B cell (primary cell): ENCODE data around the gene GLRX5. TPM values are rescaled to one million over a fixed set of nuclear protein-coding genes. Genes with fewer than 3 reads are reported as not detected.

Experiments
- ATAC-seq: fragments of 200-7000 bp; cut with Tn5 transposase; one replicate; pipeline ENCODE4 v1.10.0; 2021; ENCODE audit warnings: low read depth, mild to moderate bottlenecking, moderate number of reproducible peaks, moderate library complexity
- CTCF ChIA-PET: fragments of 350-600 bp; sonication (Branson Sonifier 250); formaldehyde crosslinking; loops from one replicate; lab custom pipeline; 2021; ENCODE audit warnings: antibody characterized with exemption, inconsistent platforms; lab: Charles Lee
- POLR2A ChIA-PET: fragments of 350-600 bp; sonication (Branson Sonifier 250); formaldehyde crosslinking; loops from one replicate; lab custom pipeline; 2021; ENCODE audit warnings: antibody characterized with exemption; lab: Charles Lee
- DNase-seq: peaks from one replicate; pipeline ENCODE4 v3.0.0; 2013
- H2AFZ ChIP-seq: 2 replicates; pipeline ENCODE4 v1.6.1; 2012; ENCODE audit warnings: mild to moderate bottlenecking, low read depth, low read length; ENCODE audit not compliant: insufficient read depth, poor library complexity, severe bottlenecking
- H3K27ac ChIP-seq, 2 donors: 1 replicate in 1 of 2; 2 replicates in 1 of 2; pipeline ENCODE4 v1.5.1; 2012 to 2013; ENCODE audit warnings: low read length in 2 of 2, mild to moderate bottlenecking in 2 of 2, moderate library complexity in 1 of 2
- H3K27me3 ChIP-seq, 4 experiments: fragments of 200-600 bp in 1 of 4; sonication (generic) in 1 of 4; replicated peaks in 1 of 4; 1 replicate in 2 of 4; 2 replicates in 2 of 4; pipeline versions ENCODE4 v1.6.1 to v1.7.0; 2013 to 2016; ENCODE audit warnings: low read length in 3 of 4, mild to moderate bottlenecking in 2 of 4, mixed read lengths in 1 of 4, moderate library complexity in 1 of 4; ENCODE audit not compliant: insufficient read depth in 4 of 4, control insufficient read depth in 3 of 4; ENCODE audit errors: control extremely low read depth in 1 of 4
- H3K36me3 ChIP-seq, 2 experiments: replicated peaks in 1 of 2; 1 replicate in 1 of 2; 2 replicates in 1 of 2; pipeline versions ENCODE4 v1.6.1 to v1.7.1; 2013; ENCODE audit warnings: low read length in 1 of 2; ENCODE audit not compliant: insufficient read depth in 2 of 2, control insufficient read depth in 1 of 2; ENCODE audit errors: control extremely low read depth in 1 of 2, extremely low read depth in 1 of 2
- H3K4me1 ChIP-seq, 2 donors: fragments of 200-600 bp in 1 of 2; sonication (generic) in 1 of 2; 1 replicate in 1 of 2; 2 replicates in 1 of 2; pipeline versions ENCODE4 v1.5.1 to v1.6.1; 2013 to 2017; ENCODE audit warnings: low read length in 2 of 2; ENCODE audit not compliant: control insufficient read depth in 2 of 2, insufficient read depth in 2 of 2
- H3K4me2 ChIP-seq: replicated peaks from 2 replicates; pipeline ENCODE3; 2012; ENCODE audit warnings: mild to moderate bottlenecking, low read depth, low read length; ENCODE audit not compliant: poor library complexity, severe bottlenecking
- H3K4me3 ChIP-seq, 5 experiments: fragments of 200-600 bp in 1 of 5; sonication (generic) in 1 of 5; 1 replicate in 3 of 5; 2 replicates in 2 of 5; pipeline versions ENCODE4 v1.5.1 to v1.7.0; 2011 to 2016; ENCODE audit warnings: low read length in 4 of 5, mild to moderate bottlenecking in 4 of 5, low read depth in 2 of 5, control low read depth in 1 of 5, moderate library complexity in 1 of 5; ENCODE audit not compliant: insufficient read depth in 1 of 5; ENCODE audit errors: control extremely low read depth in 1 of 5, extremely low read depth in 1 of 5
- H3K79me2 ChIP-seq: fragments of 200-600 bp; sonication (generic); one replicate; pipeline ENCODE4 v1.6.0; 2016; ENCODE audit warnings: low read length; ENCODE audit not compliant: control insufficient read depth, insufficient read depth
- H3K9ac ChIP-seq: fragments of 200-600 bp; sonication (generic); 2 replicates; pipeline ENCODE4 v1.6.1; 2017; ENCODE audit warnings: mild to moderate bottlenecking, low read length, moderate library complexity
- H3K9me3 ChIP-seq, 3 donors: one replicate each; pipeline versions ENCODE4 v1.6.1 to v1.7.1; 2013; ENCODE audit warnings: low read length in 2 of 3; ENCODE audit not compliant: control insufficient read depth in 2 of 3, insufficient read depth in 1 of 3; ENCODE audit errors: control extremely low read depth in 1 of 3
- H4K20me1 ChIP-seq: 2 replicates; pipeline ENCODE4 v1.6.0; 2012; ENCODE audit warnings: mild to moderate bottlenecking, low read length; ENCODE audit not compliant: insufficient read depth, control insufficient read depth, poor library complexity, severe bottlenecking
- H3K27ac Mint-ChIP-seq: one replicate; pipeline ENCODE4 v1.8.0; 2021; ENCODE audit warnings: mixed read lengths
- H3K27me3 Mint-ChIP-seq: one replicate; pipeline ENCODE4 v1.8.0; 2021; ENCODE audit warnings: mixed read lengths
- H3K4me1 Mint-ChIP-seq: one replicate; pipeline ENCODE4 v1.8.0; 2021; ENCODE audit warnings: mixed read lengths
- H3K4me3 Mint-ChIP-seq: one replicate; pipeline ENCODE4 v1.8.0; 2021; ENCODE audit warnings: mixed read lengths
- H3K9me3 Mint-ChIP-seq: one replicate; pipeline ENCODE4 v1.8.0; 2022; ENCODE audit warnings: mixed read lengths; ENCODE audit not compliant: insufficient read depth
- EZH2 ChIP-seq: IDR thresholded peaks from 2 replicates; pipeline ENCODE4 v1.6.1; 2012; ENCODE audit warnings: borderline replicate concordance, low read depth, mild to moderate bottlenecking, moderate library complexity, low read length; ENCODE audit not compliant: insufficient read depth, poor library complexity, severe bottlenecking
- WGBS: methylation state at CpG from one replicate; pipeline ENCODE4 v1.1.5; 2013; ENCODE audit warnings: missing lambda C conversion rate; ENCODE audit not compliant: insufficient coverage; 5-methylcytosine and 5-hydroxymethylcytosine counted together
- intact Hi-C: fragments of 100-400 bp; cut with micrococcal nuclease; formaldehyde crosslinking; loops from one replicate; pipeline ENCODE4 v1.10.0; 2022
- polyA plus RNA-seq: library from polyadenylated mRNA; depleted of rRNA; stranded (reverse); fragments of >200 nt; gene quantifications from 2 replicates; pipeline ENCODE4 v1.2.3, GENCODE V29; 2012
- total RNA-seq, 2 donors: library from RNA; stranded (reverse); fragments of 120-200 nt in 1 of 2; gene quantifications; 1 replicate in 1 of 2; 2 replicates in 1 of 2; pipeline versions ENCODE4 v1.2.3 to v1.2.4, GENCODE V29; 2013 to 2022
- TF ChIP-seq, protein P1 (sequence below): fragments of 200-600 bp; IDR thresholded peaks from one replicate; pipeline ENCODE4 v1.8.0; 2022; ENCODE audit warnings: antibody characterized with exemption, mild to moderate bottlenecking

The GLRX5 gene
- total and polyA plus RNA-seq, 2 donors (not counting 1 experiment from before 2014, with no cell fraction given), result 7.8 to 18.4 TPM

DNA sequence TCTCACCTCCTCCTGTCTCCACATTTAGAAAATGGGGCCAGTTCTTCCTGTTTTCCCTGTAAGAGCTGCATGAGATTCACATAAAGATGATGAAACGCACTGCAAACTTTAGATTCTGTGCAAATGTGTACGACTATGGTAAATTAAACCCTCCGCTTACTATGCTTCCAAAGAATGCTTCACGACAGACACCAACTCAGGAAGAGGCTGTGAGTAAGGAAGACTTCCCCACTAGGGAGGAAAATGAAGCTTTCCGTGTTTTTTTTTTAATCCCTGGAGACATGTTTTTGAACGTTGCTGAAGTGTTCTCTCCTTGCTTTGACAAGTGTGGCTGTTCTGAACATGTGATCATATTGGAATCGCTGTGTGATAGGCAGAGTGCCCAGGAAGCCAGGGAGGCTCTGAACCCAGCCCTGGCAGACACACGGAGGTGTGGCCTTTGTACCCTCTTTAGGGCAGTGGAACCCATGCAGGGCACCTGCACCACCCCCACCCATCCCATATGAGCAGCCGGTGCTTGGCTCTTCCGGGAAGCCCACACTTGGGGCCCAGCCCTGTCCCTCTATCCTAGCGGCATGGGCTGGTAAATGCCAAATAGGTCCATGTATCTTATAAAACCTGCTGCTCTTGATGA, 10.9 kb upstream of the GLRX5 start:
- Histone ChIP-seq H3K36me3 (no peaks in the 10 kb centered on the region), H2AFZ (peak overlapping the region; percentile 13), H4K20me1 (no peaks in the 10 kb centered on the region), H3K27ac (no peak overlapping the region), H3K9ac (no peak overlapping the region), H3K27me3 (no peaks in the 10 kb centered on the region), H3K9me3 (no peaks in the 10 kb centered on the region), H3K4me2 (peak overlapping the region; percentile 7), H3K4me3 (no peak overlapping the region), H3K79me2 (peaks cover 6% of the 10 kb centered on the region), H3K4me1 (peaks cover 24 to 46% of the 10 kb centered on the region in 2 donors)
- TF ChIP-seq EZH2, result no peak
- TF ChIP-seq, protein P1, sequence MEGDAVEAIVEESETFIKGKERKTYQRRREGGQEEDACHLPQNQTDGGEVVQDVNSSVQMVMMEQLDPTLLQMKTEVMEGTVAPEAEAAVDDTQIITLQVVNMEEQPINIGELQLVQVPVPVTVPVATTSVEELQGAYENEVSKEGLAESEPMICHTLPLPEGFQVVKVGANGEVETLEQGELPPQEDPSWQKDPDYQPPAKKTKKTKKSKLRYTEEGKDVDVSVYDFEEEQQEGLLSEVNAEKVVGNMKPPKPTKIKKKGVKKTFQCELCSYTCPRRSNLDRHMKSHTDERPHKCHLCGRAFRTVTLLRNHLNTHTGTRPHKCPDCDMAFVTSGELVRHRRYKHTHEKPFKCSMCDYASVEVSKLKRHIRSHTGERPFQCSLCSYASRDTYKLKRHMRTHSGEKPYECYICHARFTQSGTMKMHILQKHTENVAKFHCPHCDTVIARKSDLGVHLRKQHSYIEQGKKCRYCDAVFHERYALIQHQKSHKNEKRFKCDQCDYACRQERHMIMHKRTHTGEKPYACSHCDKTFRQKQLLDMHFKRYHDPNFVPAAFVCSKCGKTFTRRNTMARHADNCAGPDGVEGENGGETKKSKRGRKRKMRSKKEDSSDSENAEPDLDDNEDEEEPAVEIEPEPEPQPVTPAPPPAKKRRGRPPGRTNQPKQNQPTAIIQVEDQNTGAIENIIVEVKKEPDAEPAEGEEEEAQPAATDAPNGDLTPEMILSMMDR, result no peak
- CTCF ChIA-PET, result interaction anchor here (0.8 to 7.8 kb wide), 10 partner anchors 9 to 97 kb away, joined by 3 to 101 read pairs (median 18); partner anchors contain the start of genes GLRX5 and SYNE3
- no peaks in the 10 kb centered on the region for H3K27me3 Mint-ChIP-seq
- POLR2A ChIA-PET, result no interaction called here
- WGBS, result 45% methylated on average over 5 of the region's 11 CpGs
- peak overlapping the region; percentile 1 for H3K4me3 Mint-ChIP-seq
- H3K9me3 Mint-ChIP-seq, result no peaks in the 10 kb centered on the region
- DNase-seq, result no peak
- peak overlapping the region; percentile 37 for H3K27ac Mint-ChIP-seq
- no peak for ATAC-seq
- peaks cover 42% of the 10 kb centered on the region for H3K4me1 Mint-ChIP-seq
- intact Hi-C loops, result no loop called here

DNA sequence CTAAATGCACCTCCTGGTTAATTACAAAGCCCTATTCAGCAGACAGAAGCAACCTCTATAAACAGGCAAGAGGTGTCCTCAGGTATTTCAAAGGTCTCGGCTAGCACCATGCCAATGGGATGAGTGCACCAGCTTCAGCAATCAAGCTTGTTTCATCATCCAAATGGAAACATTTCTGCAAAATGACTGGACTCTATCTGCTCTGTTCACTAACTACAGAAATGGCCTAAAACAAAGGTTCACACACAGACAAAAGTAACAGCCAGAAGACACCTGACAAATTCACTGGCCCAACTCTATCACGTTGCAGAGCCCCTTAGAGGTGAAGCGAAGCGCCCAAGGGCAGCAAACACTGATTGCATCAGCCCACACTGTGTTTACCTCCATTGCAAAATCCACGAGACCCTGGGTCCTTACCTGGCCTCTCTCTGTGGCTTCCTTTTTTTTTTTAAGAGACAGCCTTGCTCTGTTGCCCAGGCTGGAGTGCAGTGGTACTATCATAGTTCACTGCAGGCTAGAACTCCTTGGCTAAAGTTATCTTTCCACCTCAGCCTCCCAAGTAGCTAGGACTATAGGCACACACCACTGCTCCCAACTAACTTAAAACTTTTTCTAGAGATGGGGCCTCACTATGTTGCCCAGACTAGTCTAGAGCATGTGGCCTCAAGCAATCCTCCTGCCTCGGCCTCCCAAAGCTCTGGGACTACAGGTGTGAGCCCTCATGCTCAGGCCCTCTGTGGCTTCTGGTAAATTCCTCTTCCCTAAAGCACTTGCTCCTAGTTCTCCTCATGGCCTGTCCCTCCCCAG, 9.9 kb upstream of the GLRX5 start:
- Histone ChIP-seq H3K27me3 (no peaks in the 10 kb centered on the region), H3K27ac (no peak overlapping the region), H3K4me1 (peaks cover 14 to 36% of the 10 kb centered on the region in 2 donors), H3K36me3 (no peaks in the 10 kb centered on the region), H3K9me3 (no peaks in the 10 kb centered on the region), H4K20me1 (no peaks in the 10 kb centered on the region), H2AFZ (no peak overlapping the region), H3K4me3 (no peak overlapping the region), H3K9ac (no peak overlapping the region), H3K4me2 (no peak overlapping the region), H3K79me2 (peaks cover 15% of the 10 kb centered on the region)
- no peaks in the 10 kb centered on the region for H3K27me3 Mint-ChIP-seq
- intact Hi-C loops, result no loop called here
- peaks cover 33% of the 10 kb centered on the region for H3K4me1 Mint-ChIP-seq
- CTCF ChIA-PET, result interaction anchor here (1.5 to 7.8 kb wide), 8 partner anchors 10 to 98 kb away, joined by 6 to 204 read pairs (median 46); partner anchors contain the start of genes GLRX5 and SYNE3
- ATAC-seq, result no peak
- no peak overlapping the region for H3K4me3 Mint-ChIP-seq
- no peak for DNase-seq
- POLR2A ChIA-PET, result no interaction called here
- H3K9me3 Mint-ChIP-seq, result no peaks in the 10 kb centered on the region
- H3K27ac Mint-ChIP-seq, result no peak overlapping the region
- WGBS, result 96% methylated on average over 6 of the region's 6 CpGs
- no peak for TF ChIP-seq EZH2
- TF ChIP-seq, protein P1, result no peak
